GM13976 (cell line): Measurements from ENCODE around the gene BBS1.

Experiments used
- DNase-seq: peaks from one replicate; pipeline ENCODE4 v3.0.0; 2012; ENCODE audit warnings: low spot score
- CTCF ChIP-seq: IDR thresholded peaks from 2 replicates; pipeline ENCODE4 v1.5.1; 2012; ENCODE audit warnings: borderline replicate concordance, mild to moderate bottlenecking; ENCODE audit not compliant: insufficient read depth; ENCODE audit errors: extremely low read depth, missing control alignments, control extremely low read depth
- in situ Hi-C: fragments of 300-500 bp; cut with MboI; formaldehyde crosslinking; loops from one replicate; pipeline ENCODE4 v1.12.0; 2022; ENCODE audit warnings: low sequenced_read_pairs, mixed read lengths, inconsistent platforms; ENCODE audit not compliant: unreplicated experiment

BBS1 gene

GRCh38 chr11:66471142-66471541 is 39.3 kb upstream of the BBS1 start:
- in situ Hi-C loops, result no loop called here
- DNase-seq, result no peak
- no peak for TF ChIP-seq CTCF

GRCh38 chr11:66472054-66472453 is 38.4 kb upstream of the BBS1 start:
- no peak for TF ChIP-seq CTCF
- in situ Hi-C loops, result no loop called here
- no peak for DNase-seq

GRCh38 chr11:66473167-66473566 is 37.3 kb upstream of the BBS1 start:
- DNase-seq, result no peak
- in situ Hi-C loops, result no loop called here
- TF ChIP-seq CTCF, result no peak

GRCh38 chr11:66473608-66474515 is 36.6 kb upstream of the BBS1 start:
- TF ChIP-seq CTCF, result no peak
- DNase-seq, result no peak
- in situ Hi-C loops, result no loop called here

- no peak for DNase-seq
- no peak for TF ChIP-seq CTCF
- in situ Hi-C loops, result no loop called here
Observed at GRCh38 chr11:66475349-66476172, 34.9 kb upstream of the BBS1 start.

GRCh38 chr11:66476173-66476840 is 34.1 kb upstream of the BBS1 start:
- DNase-seq, result no peak
- in situ Hi-C loops, result no loop called here
- TF ChIP-seq CTCF, result no peak
